Activated T-helper 2 cell treated with anti-CD3 and anti-CD28 coated beads, Interferon-gamma antibody, Interleukin-2, Interleukin-4, amounts not matched to agents 10 μg/mL and 5 μg/mL and 100 μg/mL, durations not matched to agents 14 hours and 24 hours and 36 hours (primary cell): ENCODE data around the gene EEF1A2. TPM values are rescaled to one million over a fixed set of nuclear protein-coding genes. Genes with fewer than 3 reads are reported as not detected.

Experiments used
- DNase-seq: peaks from one replicate; pipeline ENCODE4 v3.0.0; 2021; ENCODE audit warnings: low spot score
- H3K27ac Mint-ChIP-seq: one replicate; pipeline ENCODE4 v1.8.0; 2021; ENCODE audit warnings: mixed read lengths
- H3K27me3 Mint-ChIP-seq: one replicate; pipeline ENCODE4 v1.8.0; 2021; ENCODE audit warnings: low read depth, mixed read lengths
- H3K36me3 Mint-ChIP-seq: one replicate; pipeline ENCODE4 v1.8.0; 2021; ENCODE audit warnings: low read depth, mixed read lengths
- H3K4me1 Mint-ChIP-seq: one replicate; pipeline ENCODE4 v1.8.0; 2021; ENCODE audit warnings: low read depth, mixed read lengths
- H3K4me3 Mint-ChIP-seq: one replicate; pipeline ENCODE4 v1.8.0; 2021; ENCODE audit warnings: low read depth, mild to moderate bottlenecking, moderate library complexity, mixed read lengths
- H3K9me3 Mint-ChIP-seq: one replicate; pipeline ENCODE4 v1.8.0; 2021; ENCODE audit warnings: mixed read lengths
- intact Hi-C: fragments of 100-400 bp; cut with micrococcal nuclease; formaldehyde crosslinking; loops from one replicate; pipeline ENCODE4 v1.15.1; 2023
- total RNA-seq: library from RNA; stranded (reverse); gene quantifications from 2 replicates; pipeline ENCODE4 v1.2.3, GENCODE V29; 2022

EEF1A2 gene
- total RNA-seq, 1 donor from 2014 or later = 2.4 TPM

DNA sequence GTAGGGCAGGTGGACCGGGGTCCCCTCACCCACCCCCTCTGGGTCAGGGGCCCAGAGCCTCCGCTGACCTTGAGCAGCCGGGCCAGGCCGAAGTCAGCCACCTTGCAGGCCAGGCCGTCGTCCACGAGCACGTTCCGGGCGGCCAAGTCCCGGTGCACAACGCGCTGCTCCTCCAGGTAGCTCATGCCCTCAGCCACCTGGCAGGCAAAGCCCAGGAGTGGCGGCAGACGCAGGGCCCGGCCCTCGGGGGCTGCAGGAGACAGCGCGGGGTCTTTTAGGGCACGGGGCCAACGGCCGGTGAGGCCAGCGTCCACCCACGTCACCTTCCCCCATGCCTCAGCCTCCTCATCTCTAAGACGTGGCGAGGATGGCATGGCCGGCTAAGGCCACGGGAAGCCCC is 42.5 kb upstream of the EEF1A2 start:
- peaks cover 4% of the 10 kb centered on the region for H3K27me3 Mint-ChIP-seq
- H3K36me3 Mint-ChIP-seq = no peaks in the 10 kb centered on the region
- no peak for DNase-seq
- H3K9me3 Mint-ChIP-seq = no peaks in the 10 kb centered on the region
- no peak overlapping the region for H3K27ac Mint-ChIP-seq
- H3K4me3 Mint-ChIP-seq = no peak overlapping the region
- intact Hi-C loops = no loop called here
- peaks cover 5% of the 10 kb centered on the region for H3K4me1 Mint-ChIP-seq

DNA sequence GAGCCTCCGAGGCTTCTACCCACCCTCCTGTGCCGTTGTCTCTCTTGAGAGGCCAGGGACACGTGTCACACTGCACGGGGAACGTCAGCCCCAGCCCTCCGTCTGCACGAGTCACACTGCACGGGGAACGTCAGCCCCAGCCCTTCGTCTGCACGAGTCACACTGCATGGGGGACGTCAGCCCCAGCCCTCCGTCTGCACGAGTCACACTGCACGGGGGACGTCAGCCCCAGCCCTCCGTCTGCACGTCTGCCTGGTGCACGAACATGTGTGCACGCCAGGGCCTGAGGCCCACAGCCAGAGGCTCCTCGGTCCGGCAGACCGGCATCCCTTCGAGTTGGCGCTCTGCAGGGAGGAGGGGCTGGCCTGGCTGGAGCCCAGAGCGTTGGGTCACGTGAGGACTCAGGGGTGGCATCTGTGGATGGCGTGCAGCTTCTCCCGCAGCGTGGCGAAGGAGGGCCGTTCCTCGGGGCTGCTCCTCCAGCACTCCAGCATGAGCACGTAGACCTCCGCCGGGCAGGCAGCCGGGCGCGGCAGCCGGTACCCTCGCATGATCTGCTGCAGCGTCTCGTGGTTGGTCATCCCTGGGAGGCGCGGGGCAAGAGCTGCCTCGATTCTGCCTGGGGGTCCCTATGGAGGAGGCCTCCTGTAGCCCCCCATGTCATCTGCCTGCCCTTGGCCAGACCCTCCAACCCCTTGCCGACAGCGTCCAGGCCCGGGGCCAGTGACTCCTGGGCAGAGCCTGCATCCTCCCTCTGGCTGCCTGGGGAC is 41.7 kb upstream of the EEF1A2 start:
- H3K9me3 Mint-ChIP-seq = no peaks in the 10 kb centered on the region
- no peak overlapping the region for H3K4me3 Mint-ChIP-seq
- intact Hi-C loops = no loop called here
- H3K27me3 Mint-ChIP-seq = peaks cover 4% of the 10 kb centered on the region
- no peaks in the 10 kb centered on the region for H3K36me3 Mint-ChIP-seq
- DNase-seq = no peak
- no peak overlapping the region for H3K27ac Mint-ChIP-seq
- H3K4me1 Mint-ChIP-seq = peaks cover 5% of the 10 kb centered on the region

DNA sequence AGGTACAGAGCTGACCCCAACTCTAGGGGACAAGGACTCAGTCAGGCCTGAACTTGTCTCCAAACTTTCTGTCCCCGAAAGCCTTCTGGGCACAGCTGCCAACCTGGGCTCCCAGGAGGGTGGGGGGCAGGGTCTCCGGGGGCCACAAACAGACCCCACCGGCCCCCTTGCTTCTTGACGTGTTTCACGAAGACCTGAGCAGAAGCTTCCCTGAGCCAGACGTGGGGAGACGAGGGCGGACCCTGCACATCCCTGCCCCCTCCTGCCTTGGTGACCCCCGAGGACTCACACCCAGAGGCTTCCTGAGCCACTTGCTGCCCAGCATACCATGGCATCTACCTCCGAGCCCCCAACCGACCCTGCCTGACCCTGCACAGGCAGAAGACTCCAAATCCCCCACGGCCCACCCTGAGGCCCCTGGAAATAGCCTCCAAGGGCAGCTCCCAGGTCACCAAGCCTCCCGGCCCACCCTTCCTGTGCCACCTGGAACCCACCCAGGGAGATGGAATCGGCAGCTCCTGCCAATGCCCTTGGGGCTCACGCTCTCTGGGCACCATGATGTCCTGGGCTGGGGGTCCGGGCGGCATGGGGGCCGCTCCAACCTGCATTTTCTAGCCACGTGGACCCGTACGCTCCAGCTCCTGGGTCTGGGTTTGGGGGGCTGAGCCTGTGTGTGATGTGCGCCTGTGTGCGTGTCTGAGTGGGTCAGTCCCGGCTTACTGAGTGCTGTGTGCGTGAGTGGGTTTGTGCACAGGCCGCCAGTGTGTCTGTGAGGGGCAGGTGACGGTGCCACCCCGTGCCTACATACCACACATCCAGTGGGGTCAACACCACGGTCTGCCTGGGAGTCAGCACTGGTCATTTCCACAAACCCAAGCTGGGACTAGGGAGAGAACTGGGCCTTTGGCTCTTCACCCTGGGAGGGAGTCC is 40.8 kb upstream of the EEF1A2 start:
- H3K9me3 Mint-ChIP-seq = no peaks in the 10 kb centered on the region
- H3K36me3 Mint-ChIP-seq = no peaks in the 10 kb centered on the region
- H3K27me3 Mint-ChIP-seq = peaks cover 2% of the 10 kb centered on the region
- no peak overlapping the region for H3K27ac Mint-ChIP-seq
- no peak overlapping the region for H3K4me3 Mint-ChIP-seq
- DNase-seq = no peak
- peaks cover 5% of the 10 kb centered on the region for H3K4me1 Mint-ChIP-seq
- intact Hi-C loops = loop anchor here (2.0 to 5.0 kb wide), 4 partner anchors 98 to 418 kb away; partner anchors contain the start of genes TPD52L2 and UCKL1

DNA sequence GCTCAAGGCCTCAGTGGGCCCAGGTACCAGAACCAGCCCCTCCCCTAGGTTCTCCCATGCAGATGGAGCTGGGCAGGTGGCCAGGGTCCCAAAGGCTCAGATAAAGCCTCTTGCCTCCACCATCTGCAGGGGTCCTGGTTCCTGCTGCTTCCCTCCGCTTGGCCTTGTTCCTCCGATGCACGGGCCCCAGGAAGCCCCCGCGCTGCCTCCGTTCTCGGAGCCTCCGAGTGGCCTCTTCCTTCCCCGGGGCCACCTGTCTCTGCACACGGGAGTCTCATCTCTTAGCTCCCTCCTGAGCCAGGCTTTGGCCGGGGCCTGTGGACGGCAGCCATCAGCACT is 40.2 kb upstream of the EEF1A2 start:
- H3K27ac Mint-ChIP-seq = no peak overlapping the region
- H3K4me3 Mint-ChIP-seq = no peak overlapping the region
- H3K27me3 Mint-ChIP-seq = peaks cover 2% of the 10 kb centered on the region
- intact Hi-C loops = loop anchor here (2.0 to 5.0 kb wide), 4 partner anchors 98 to 418 kb away; partner anchors contain the start of genes TPD52L2 and UCKL1
- DNase-seq = no peak
- no peaks in the 10 kb centered on the region for H3K9me3 Mint-ChIP-seq
- H3K36me3 Mint-ChIP-seq = no peaks in the 10 kb centered on the region
- H3K4me1 Mint-ChIP-seq = peaks cover 5% of the 10 kb centered on the region

DNA sequence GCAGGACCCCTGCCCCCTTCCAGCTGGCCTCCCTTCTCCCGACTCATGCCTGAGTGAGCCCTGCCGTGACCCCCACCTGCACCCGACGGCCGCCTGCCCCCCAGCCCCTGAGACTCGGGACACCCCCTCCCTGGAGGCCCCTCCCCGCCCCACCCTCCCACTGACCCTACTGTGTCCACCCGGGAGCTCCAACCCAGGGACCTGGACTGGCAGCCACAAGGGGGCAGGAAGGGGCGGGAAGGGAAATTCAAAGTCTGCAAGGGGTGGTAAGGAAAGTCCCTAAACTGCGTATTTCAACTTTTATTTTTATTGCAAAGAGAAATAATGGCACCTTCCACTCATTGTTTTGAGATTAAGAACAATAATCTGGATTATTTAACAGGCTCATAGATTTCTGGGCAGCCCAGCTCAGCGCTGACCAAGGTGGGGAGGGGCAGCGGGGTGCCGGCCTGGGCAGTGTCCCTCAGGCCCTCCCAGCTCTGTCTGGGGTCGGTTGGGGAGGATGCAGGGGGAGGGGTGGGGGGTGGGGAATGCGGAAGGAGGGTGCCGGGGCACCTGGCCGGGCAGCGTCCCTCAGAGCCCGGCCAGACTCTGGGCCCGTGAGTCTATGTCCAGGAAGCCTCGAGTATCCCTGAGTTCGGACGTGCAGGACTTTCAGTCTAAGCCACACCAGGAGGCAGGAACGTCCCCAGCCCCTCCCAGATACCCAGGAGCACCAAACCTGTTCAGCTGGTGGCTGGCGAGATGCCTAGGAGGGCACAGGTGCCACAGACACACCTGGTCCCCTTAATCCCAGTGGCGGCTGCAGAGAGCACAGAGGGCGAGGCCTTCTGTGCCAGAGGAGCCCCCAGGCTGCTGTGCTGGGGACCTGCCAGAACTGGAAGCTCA is 39.6 kb upstream of the EEF1A2 start:
- intact Hi-C loops = loop anchor here (1.0 to 5.0 kb wide), 5 partner anchors 99 to 436 kb away; partner anchors contain the start of genes TPD52L2 and UCKL1
- peak overlapping the region; percentile 87 for H3K27ac Mint-ChIP-seq
- H3K36me3 Mint-ChIP-seq = no peaks in the 10 kb centered on the region
- DNase-seq = no peak
- no peak overlapping the region for H3K4me3 Mint-ChIP-seq
- H3K27me3 Mint-ChIP-seq = no peaks in the 10 kb centered on the region
- H3K4me1 Mint-ChIP-seq = peaks cover 5% of the 10 kb centered on the region
- no peaks in the 10 kb centered on the region for H3K9me3 Mint-ChIP-seq

DNA sequence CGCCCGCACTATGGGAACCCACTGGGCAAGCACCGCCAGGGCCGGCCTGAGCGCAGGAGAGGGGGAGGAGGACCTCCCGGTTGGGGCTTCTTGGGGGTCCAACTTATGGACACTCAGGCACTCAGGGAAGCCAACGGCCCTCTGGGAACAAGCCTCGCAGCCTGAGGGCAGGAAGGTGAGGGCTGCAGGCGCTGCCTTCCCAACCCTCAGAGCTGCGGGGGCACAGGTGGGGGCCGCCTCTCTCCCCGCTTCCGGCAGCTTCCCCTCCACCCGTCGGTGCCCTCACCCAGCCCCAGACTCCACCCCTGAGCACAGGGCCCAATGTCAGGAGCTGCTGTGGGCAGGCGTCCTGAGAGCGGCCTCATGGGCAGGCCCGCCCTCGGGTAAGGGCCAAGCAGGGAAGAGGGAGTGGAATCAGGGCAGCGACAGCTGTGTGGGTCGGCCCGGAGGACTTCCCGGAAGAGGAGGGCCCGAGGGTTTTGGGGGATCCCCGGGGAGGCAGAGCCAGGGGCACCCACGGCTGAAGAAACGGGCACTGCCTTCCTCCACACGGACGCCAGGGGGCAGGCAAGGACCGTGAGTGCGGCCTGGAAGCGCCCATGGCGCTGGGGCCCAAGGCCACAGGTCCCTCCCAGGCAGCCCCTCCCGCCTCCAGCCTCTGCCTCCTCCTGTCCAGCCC is 38.8 kb upstream of the EEF1A2 start:
- Mint-ChIP-seq H3K27ac (peak overlapping the region; percentile 87), H3K4me3 (peak overlapping the region; percentile 69), H3K9me3 (no peaks in the 10 kb centered on the region), H3K36me3 (no peaks in the 10 kb centered on the region), H3K4me1 (peaks cover 5% of the 10 kb centered on the region), H3K27me3 (no peaks in the 10 kb centered on the region)
- intact Hi-C loops = loop anchor here (1.0 to 5.0 kb wide), 7 partner anchors 17 to 443 kb away; partner anchors contain the start of genes PPDPF, PRPF6, TPD52L2 and UCKL1
- peak; percentile 94 for DNase-seq

DNA sequence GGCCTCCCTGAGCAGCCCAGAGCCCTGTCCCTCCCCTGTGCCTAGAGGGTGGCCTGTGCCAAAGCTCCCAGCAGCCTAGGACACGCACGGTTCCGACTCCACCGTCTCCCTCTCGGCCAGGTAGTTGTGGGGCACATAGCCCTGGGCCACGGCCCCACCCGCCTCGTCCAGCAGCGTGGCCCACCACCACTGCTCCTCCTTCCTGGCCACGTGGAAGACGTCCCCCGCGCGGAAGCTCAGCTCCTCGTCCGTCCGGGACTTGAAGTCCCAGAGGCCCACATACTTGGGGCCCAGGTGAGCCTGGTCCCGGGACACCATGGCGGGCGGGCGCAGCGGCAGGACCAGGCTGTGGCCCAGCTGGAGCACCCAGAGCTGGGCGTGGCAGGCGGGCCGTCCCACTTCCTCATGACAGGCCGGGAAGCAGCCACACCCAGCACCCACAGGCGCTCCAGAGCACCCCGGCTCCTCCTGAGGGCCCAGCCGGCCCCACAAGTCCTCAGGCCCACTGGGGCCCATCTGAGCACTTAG is 38.2 kb upstream of the EEF1A2 start, which contains the start of gene PTK6:
TSS of gene PTK6 (minus strand) at position 380 of the 528 bp plus-strand sequence. CDS start at position 318, 62 bp downstream.
- Mint-ChIP-seq H3K27me3 (no peaks in the 10 kb centered on the region), H3K36me3 (no peaks in the 10 kb centered on the region), H3K9me3 (no peaks in the 10 kb centered on the region), H3K4me3 (peak within 1 kb of the TSS; percentile 69), H3K4me1 (peaks cover 5% of the 10 kb centered on the region), H3K27ac (peak within 1 kb of the TSS; percentile 87)
- peak; percentile 37 for DNase-seq
- intact Hi-C loops = loop anchor here (1.0 to 5.0 kb wide), 4 partner anchors 17 to 444 kb away; partner anchors contain the start of genes PPDPF, PRPF6 and UCKL1

DNA sequence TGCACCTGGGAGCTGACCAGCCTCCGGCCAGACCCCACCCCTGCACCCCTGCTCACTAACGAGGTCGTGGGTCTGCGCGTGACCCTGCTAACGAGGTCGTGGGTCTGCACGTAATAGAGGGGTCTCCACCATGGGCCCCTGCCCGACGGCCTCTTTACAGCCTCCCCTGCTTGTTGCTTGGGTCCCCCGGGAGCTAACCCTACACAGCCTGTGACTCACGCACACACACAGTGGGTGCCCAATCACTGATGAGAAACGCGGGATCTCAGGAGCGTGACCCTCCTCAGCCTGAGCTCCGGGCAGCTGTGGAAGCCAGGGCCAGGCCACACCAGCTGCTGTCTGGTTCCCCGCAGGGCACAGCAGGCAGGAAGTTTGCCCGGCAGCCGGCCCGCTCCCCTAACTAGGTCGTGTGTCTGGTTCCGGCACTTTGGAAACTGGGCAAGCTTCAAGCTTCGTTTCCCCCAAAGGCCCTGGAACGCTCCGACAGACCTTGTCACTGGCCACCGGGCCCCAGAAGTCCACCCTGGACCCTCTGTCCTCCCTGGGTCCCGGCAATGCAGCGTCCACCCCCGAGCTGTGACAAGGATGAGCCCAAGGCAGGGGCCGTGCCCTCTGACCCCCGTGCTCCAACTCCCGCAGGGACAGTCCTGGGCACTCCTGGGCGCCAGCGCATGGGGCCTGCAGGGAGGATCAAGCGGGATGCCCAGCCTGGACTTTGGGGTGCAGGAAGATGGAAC is 37.5 kb upstream of the EEF1A2 start:
- DNase-seq = no peak
- Mint-ChIP-seq H3K4me3 (no peak overlapping the region), H3K36me3 (no peaks in the 10 kb centered on the region), H3K27ac (no peak overlapping the region), H3K27me3 (no peaks in the 10 kb centered on the region), H3K4me1 (peaks cover 5% of the 10 kb centered on the region), H3K9me3 (no peaks in the 10 kb centered on the region)
- intact Hi-C loops = loop anchor here (2.0 to 5.0 kb wide), 3 partner anchors 101 to 444 kb away; partner anchors contain the start of genes PRPF6 and UCKL1

DNA sequence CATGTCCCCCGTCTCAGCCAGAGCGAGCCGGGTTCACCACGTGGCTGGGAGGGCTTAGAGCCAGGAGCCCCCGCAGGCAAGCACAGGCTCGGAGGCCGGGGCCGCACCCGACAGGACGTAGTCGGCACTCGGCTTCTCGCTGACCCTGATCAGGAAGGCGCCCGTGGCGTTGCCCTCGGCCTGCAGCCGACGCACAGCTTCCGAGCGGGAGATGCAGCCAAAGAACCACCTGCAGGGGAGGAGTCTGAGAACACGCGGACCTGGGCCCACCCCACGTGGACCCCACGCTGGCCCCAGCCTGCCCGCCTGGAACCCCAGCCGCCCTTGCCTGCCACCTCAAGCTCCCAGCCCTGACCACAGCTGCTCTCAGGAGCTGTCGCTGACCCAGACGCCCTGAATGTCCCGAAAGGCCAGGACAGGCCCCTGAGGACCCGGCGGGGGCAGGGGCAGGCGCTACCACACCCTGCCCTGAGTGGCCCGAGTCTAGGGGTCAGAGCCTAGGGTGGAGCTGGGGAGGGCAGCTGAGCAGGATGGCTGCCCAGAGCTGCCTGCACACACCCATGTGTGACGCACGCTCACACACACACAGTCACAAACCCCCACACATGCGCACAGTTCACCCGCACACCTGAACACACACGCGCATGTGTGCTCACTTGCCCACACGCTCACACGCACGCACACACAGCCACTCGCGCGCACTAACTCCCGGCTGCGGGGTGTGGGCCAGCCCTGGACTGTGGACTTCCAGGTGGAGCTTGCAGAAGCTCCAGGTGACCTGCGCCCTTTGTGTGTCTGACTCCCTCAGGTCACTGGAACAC is 36.2 kb upstream of the EEF1A2 start:
- intact Hi-C loops = loop anchor here (5.0 kb wide), 2 partner anchors 102 to 422 kb away; partner anchors contain the start of gene UCKL1
- no peak for DNase-seq
- H3K4me1 Mint-ChIP-seq = peaks cover 5% of the 10 kb centered on the region
- H3K27me3 Mint-ChIP-seq = no peaks in the 10 kb centered on the region
- no peak overlapping the region for H3K27ac Mint-ChIP-seq
- H3K4me3 Mint-ChIP-seq = no peak overlapping the region
- H3K36me3 Mint-ChIP-seq = no peaks in the 10 kb centered on the region
- H3K9me3 Mint-ChIP-seq = no peaks in the 10 kb centered on the region

DNA sequence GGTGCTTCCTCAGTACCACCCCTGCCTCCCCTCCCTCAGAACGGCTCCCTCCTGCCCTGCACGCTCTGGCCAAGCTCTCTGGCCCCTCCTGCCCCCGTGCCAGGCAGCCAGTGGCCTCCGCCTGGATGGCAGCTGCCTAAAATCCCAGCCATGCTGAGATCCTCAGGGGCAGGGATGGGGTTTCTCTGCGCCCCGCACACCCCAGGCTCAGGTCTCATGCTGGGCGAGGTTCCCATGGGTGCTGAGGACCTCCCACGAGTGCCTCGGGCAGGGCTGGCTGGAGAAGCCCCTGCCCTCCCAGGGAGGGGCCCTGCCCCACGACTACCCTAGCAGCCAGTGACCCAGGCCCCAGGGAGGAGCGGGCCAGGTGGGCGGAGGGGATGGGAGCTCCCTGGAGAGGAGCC is 35.5 kb upstream of the EEF1A2 start:
- intact Hi-C loops = no loop called here
- no peak for DNase-seq
- H3K27me3 Mint-ChIP-seq = no peaks in the 10 kb centered on the region
- no peaks in the 10 kb centered on the region for H3K36me3 Mint-ChIP-seq
- H3K27ac Mint-ChIP-seq = no peak overlapping the region
- H3K4me1 Mint-ChIP-seq = peaks cover 5% of the 10 kb centered on the region
- no peaks in the 10 kb centered on the region for H3K9me3 Mint-ChIP-seq
- H3K4me3 Mint-ChIP-seq = no peak overlapping the region
